H9 (cell line): Measurements from ENCODE around the gene ANO10. TPM values are rescaled to one million over a fixed set of nuclear protein-coding genes. Genes with fewer than 3 reads are reported as not detected.

Experiments
- DNase-seq: peaks from one replicate; pipeline ENCODE4 v3.0.0-alpha.2; 2017
- H2AFZ ChIP-seq: one replicate; pipeline ENCODE4 v1.6.1; 2013; ENCODE audit warnings: mild to moderate bottlenecking, low read length, control low read depth, moderate library complexity
- H2AK5ac ChIP-seq: 2 replicates; pipeline ENCODE4 v1.6.1; 2013; ENCODE audit warnings: low read length, control low read depth, mixed read lengths; ENCODE audit not compliant: insufficient read length
- H2BK120ac ChIP-seq: one replicate; pipeline ENCODE4 v1.6.1; 2013; ENCODE audit warnings: low read depth, mild to moderate bottlenecking, low read length, control low read depth, inconsistent platforms; ENCODE audit not compliant: poor library complexity, severe bottlenecking
- H2BK12ac ChIP-seq: 2 replicates; pipeline ENCODE4 v1.6.1; 2013; ENCODE audit warnings: low read length, control low read depth, mixed read lengths, low read depth; ENCODE audit not compliant: insufficient read length
- H2BK15ac ChIP-seq: 2 replicates; pipeline ENCODE4 v1.6.1; 2013; ENCODE audit warnings: low read depth, low read length, control low read depth
- H2BK20ac ChIP-seq: one replicate; pipeline ENCODE4 v1.6.1; 2013; ENCODE audit warnings: low read depth, mild to moderate bottlenecking, low read length, control low read depth, inconsistent platforms; ENCODE audit not compliant: poor library complexity, severe bottlenecking
- H2BK5ac ChIP-seq: 2 replicates; pipeline ENCODE4 v1.6.1; 2013; ENCODE audit warnings: low read length, control low read depth, mixed read lengths; ENCODE audit not compliant: insufficient read length
- H3K14ac ChIP-seq: 2 replicates; pipeline ENCODE4 v1.6.1; 2013; ENCODE audit warnings: low read length, control low read depth; ENCODE audit not compliant: insufficient read depth
- H3K18ac ChIP-seq: 2 replicates; pipeline ENCODE4 v1.6.1; 2013; ENCODE audit warnings: low read depth, mild to moderate bottlenecking, mixed read lengths, low read length, control low read depth; ENCODE audit not compliant: insufficient read length
- H3K23ac ChIP-seq: 2 replicates; pipeline ENCODE4 v1.6.1; 2013; ENCODE audit warnings: low read length, control low read depth, mixed read lengths, low read depth; ENCODE audit not compliant: insufficient read length
- H3K23me2 ChIP-seq: 2 replicates; pipeline ENCODE4 v1.6.1; 2013; ENCODE audit warnings: low read depth, mild to moderate bottlenecking, mixed read lengths, low read length, control low read depth; ENCODE audit not compliant: insufficient read length, poor library complexity, severe bottlenecking
- H3K27ac ChIP-seq: 2 replicates; pipeline ENCODE4 v1.5.1; 2013; ENCODE audit warnings: low read length, control low read depth, mixed read lengths, low read depth; ENCODE audit not compliant: insufficient read length
- H3K27me3 ChIP-seq: 2 replicates; pipeline ENCODE4 v1.6.1; 2013; ENCODE audit warnings: low read length, control low read depth, inconsistent platforms; ENCODE audit not compliant: insufficient read depth
- H3K4ac ChIP-seq: 2 replicates; pipeline ENCODE4 v1.6.1; 2013; ENCODE audit warnings: low read depth, mild to moderate bottlenecking, control low read depth, inconsistent platforms, low read length, moderate library complexity
- H3K4me1 ChIP-seq: 2 replicates; pipeline ENCODE4 v1.6.1; 2013; ENCODE audit warnings: low read length, control low read depth, inconsistent platforms; ENCODE audit not compliant: insufficient read depth
- H3K4me2 ChIP-seq: 2 replicates; pipeline ENCODE4 v1.6.1; 2013; ENCODE audit warnings: low read length, control low read depth, mixed read lengths; ENCODE audit not compliant: insufficient read length, insufficient read depth
- H3K56ac ChIP-seq: 2 replicates; pipeline ENCODE4 v1.6.1; 2013; ENCODE audit warnings: low read depth, mild to moderate bottlenecking, mixed read lengths, low read length, control low read depth; ENCODE audit not compliant: insufficient read length
- H3K79me1 ChIP-seq: 2 replicates; pipeline ENCODE4 v1.6.1; 2013; ENCODE audit warnings: low read depth, mild to moderate bottlenecking, moderate library complexity, low read length, control low read depth, inconsistent platforms; ENCODE audit not compliant: insufficient read depth, poor library complexity, severe bottlenecking
- H3K79me2 ChIP-seq: 2 replicates; pipeline ENCODE4 v1.6.1; 2013; ENCODE audit warnings: low read length, control low read depth, inconsistent platforms; ENCODE audit not compliant: insufficient read depth
- H3K9ac ChIP-seq: 2 replicates; pipeline ENCODE4 v1.6.1; 2013; ENCODE audit warnings: low read length, control low read depth, mixed read lengths; ENCODE audit not compliant: insufficient read length; ENCODE audit errors: extremely low read depth
- H3K9me3 ChIP-seq: one replicate; pipeline ENCODE4 v1.6.1; 2013; ENCODE audit warnings: low read depth, low read length, inconsistent platforms; ENCODE audit not compliant: control insufficient read depth
- H3T11ph ChIP-seq: one replicate; pipeline ENCODE4 v1.6.1; 2013; ENCODE audit warnings: mild to moderate bottlenecking, low read length, control low read depth, inconsistent platforms
- H4K20me1 ChIP-seq: one replicate; pipeline ENCODE4 v1.6.1; 2013; ENCODE audit not compliant: control insufficient read depth, insufficient read length, insufficient read depth
- H4K5ac ChIP-seq: 2 replicates; pipeline ENCODE4 v1.6.1; 2013; ENCODE audit warnings: low read depth, mild to moderate bottlenecking, mixed read lengths, low read length, control low read depth; ENCODE audit not compliant: insufficient read length
- H4K8ac ChIP-seq: replicated peaks from 2 replicates; pipeline ENCODE4 v1.6.1; 2013; ENCODE audit warnings: low read length, control low read depth, mixed read lengths, low read depth; ENCODE audit not compliant: insufficient read length
- H4K91ac ChIP-seq: 2 replicates; pipeline ENCODE4 v1.6.1; 2013; ENCODE audit warnings: low read depth, mild to moderate bottlenecking, moderate library complexity, mixed read lengths, low read length, control low read depth; ENCODE audit not compliant: insufficient read length
- H3K27ac Mint-ChIP-seq, 3 experiments: 2 replicates in 2 of 3; 3 replicates in 1 of 3; pipeline ENCODE4 v1.8.0; 2020 to 2021; ENCODE audit warnings: mixed read lengths in 3 of 3, mild to moderate bottlenecking in 1 of 3, moderate library complexity in 1 of 3
- H3K27me3 Mint-ChIP-seq: 2 replicates; pipeline ENCODE4 v1.8.0; 2021; ENCODE audit warnings: low read depth, mild to moderate bottlenecking, moderate library complexity, mixed read lengths
- H3K36me3 Mint-ChIP-seq, 3 experiments: 2 replicates in 2 of 3; 3 replicates in 1 of 3; pipeline ENCODE4 v1.8.0; 2020 to 2021; ENCODE audit warnings: low read depth in 3 of 3, mixed read lengths in 3 of 3; ENCODE audit not compliant: insufficient read depth in 1 of 3
- H3K4me1 Mint-ChIP-seq, 2 experiments: 2 replicates each; pipeline ENCODE4 v1.8.0; 2020; ENCODE audit warnings: mixed read lengths in 2 of 2
- H3K4me3 Mint-ChIP-seq, 2 experiments: 2 replicates in 1 of 2; 3 replicates in 1 of 2; pipeline ENCODE4 v1.8.0; 2020 to 2021; ENCODE audit warnings: mild to moderate bottlenecking in 2 of 2, mixed read lengths in 2 of 2, moderate library complexity in 1 of 2
- H3K9me3 Mint-ChIP-seq, 2 experiments: 2 replicates in 1 of 2; 3 replicates in 1 of 2; pipeline ENCODE4 v1.8.0; 2020; ENCODE audit warnings: mild to moderate bottlenecking in 2 of 2, mixed read lengths in 2 of 2, moderate library complexity in 1 of 2
- WGBS: extraction: QIAGEN DNeasy Blood & Tissue Kit; methylation state at CpG from one replicate; pipeline ENCODE4 v1.1.7; 2013; ENCODE audit warnings: missing lambda C conversion rate, low lambda C conversion rate, mixed read lengths; ENCODE audit not compliant: insufficient read length; ENCODE audit errors: extremely low coverage; 5-methylcytosine and 5-hydroxymethylcytosine counted together
- total RNA-seq: library from RNA; stranded (reverse); gene quantifications from 2 replicates; pipeline ENCODE4 v1.2.1, GENCODE V29; 2021
- TF ChIP-seq, protein P1 (sequence below): fragments of 200-600 bp; sonication (generic); conservative IDR thresholded peaks from 3 replicates; pipeline ENCODE4 v1.8.0; 2021; ENCODE audit warnings: antibody characterized with exemption, mild to moderate bottlenecking

Gene ANO10
- total RNA-seq, 1 experiment from 2014 or later: 38.7 TPM

DNA sequence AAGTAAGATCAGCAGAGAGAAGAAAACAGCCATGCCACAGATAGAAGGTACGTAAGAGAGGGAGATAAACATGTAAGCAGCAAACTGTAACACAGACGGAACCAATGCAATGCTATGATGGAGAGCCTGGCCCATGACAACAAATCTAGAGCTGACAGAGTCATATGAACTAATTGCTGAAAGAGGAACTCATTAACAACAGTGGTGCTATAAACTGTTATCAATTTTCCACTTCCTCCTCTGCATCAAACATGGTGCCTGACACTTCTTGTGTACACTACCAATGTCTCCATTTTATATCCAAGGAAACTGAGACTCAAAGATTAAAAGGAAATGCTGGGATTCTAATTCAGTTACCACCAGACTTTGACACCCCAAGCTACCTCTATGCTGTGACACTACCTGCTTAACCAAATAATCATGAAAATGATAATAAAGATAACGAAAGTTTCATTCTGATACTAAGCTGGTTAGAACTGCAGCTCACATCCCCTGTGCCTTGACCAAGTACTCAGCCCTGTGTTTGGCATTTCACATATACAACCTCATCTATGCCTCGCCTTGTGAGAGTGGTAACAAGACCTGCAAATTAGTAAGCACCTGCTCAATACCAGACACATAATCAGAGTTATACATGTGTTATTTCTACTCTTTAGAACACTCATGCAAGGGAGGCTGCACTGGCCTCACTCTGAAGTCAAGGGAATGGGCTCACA lies 79.3 kb downstream of the ANO10 start:
- H3K27me3 ChIP-seq: no peaks in the 10 kb centered on the region
- H3K36me3 Mint-ChIP-seq: peaks cover 0 to 5% (median 0%) of the 10 kb centered on the region in 3 experiments; a peak in 1 of 7 replicates
- no peak overlapping the region for H3K9ac ChIP-seq
- no peak overlapping the region for H2BK20ac ChIP-seq
- peaks cover 2% of the 10 kb centered on the region; the same call in 1 of the 2 replicates for H3K4me1 ChIP-seq
- H3T11ph ChIP-seq: no peak overlapping the region
- no peaks in the 10 kb centered on the region for H3K9me3 Mint-ChIP-seq
- H4K5ac ChIP-seq: no peak overlapping the region
- no peaks in the 10 kb centered on the region for H3K23me2 ChIP-seq
- no peak overlapping the region for H2AK5ac ChIP-seq
- no CpG with 5 or more reads among the region's 4 CpGs for WGBS
- no peaks in the 10 kb centered on the region for H3K79me1 ChIP-seq
- no peak overlapping the region for H3K18ac ChIP-seq
- TF ChIP-seq, protein P1, sequence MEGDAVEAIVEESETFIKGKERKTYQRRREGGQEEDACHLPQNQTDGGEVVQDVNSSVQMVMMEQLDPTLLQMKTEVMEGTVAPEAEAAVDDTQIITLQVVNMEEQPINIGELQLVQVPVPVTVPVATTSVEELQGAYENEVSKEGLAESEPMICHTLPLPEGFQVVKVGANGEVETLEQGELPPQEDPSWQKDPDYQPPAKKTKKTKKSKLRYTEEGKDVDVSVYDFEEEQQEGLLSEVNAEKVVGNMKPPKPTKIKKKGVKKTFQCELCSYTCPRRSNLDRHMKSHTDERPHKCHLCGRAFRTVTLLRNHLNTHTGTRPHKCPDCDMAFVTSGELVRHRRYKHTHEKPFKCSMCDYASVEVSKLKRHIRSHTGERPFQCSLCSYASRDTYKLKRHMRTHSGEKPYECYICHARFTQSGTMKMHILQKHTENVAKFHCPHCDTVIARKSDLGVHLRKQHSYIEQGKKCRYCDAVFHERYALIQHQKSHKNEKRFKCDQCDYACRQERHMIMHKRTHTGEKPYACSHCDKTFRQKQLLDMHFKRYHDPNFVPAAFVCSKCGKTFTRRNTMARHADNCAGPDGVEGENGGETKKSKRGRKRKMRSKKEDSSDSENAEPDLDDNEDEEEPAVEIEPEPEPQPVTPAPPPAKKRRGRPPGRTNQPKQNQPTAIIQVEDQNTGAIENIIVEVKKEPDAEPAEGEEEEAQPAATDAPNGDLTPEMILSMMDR: no peak
- H3K9me3 ChIP-seq: no peaks in the 10 kb centered on the region
- no peak overlapping the region for H2BK120ac ChIP-seq
- H3K4me1 Mint-ChIP-seq: peaks cover 27 to 31% of the 10 kb centered on the region in 2 experiments
- H3K4ac ChIP-seq: no peak overlapping the region
- DNase-seq: no peak
- no peaks in the 10 kb centered on the region for H3K27me3 Mint-ChIP-seq
- H3K14ac ChIP-seq: no peak overlapping the region
- H4K20me1 ChIP-seq: no peaks in the 10 kb centered on the region
- H3K79me2 ChIP-seq: no peaks in the 10 kb centered on the region
- no peak overlapping the region for H3K4me3 Mint-ChIP-seq
- H4K8ac ChIP-seq: no peak overlapping the region
- H3K27ac Mint-ChIP-seq: 0 out of 7 replicates have a peak overlapping the region, but pooled peaks of 1 of the 3 experiments have one; percentile 0
- H2BK15ac ChIP-seq: no peak overlapping the region
- no peak overlapping the region for H2BK12ac ChIP-seq
- no peak overlapping the region for H3K4me2 ChIP-seq
- no peak overlapping the region for H3K23ac ChIP-seq
- H3K56ac ChIP-seq: no peak overlapping the region
- H2BK5ac ChIP-seq: no peak overlapping the region
- no peak overlapping the region for H4K91ac ChIP-seq
- no peak overlapping the region for H2AFZ ChIP-seq
- H3K27ac ChIP-seq: no peak overlapping the region
